C4-2B (cell line): Measurements from ENCODE around the gene FRMD4B.

Experiments used
- CTCF ChIP-seq: fragments of 450-650 bp; conservative IDR thresholded peaks from 2 replicates; pipeline ENCODE4 v1.5.1; 2017; ENCODE audit warnings: mild to moderate bottlenecking
- ZFX ChIP-seq: fragments of 450-650 bp; IDR thresholded peaks from 2 replicates; pipeline ENCODE4 v1.6.1; 2017

GRCh38 chr3:69219101-69219708 is 166.7 kb downstream of the FRMD4B start:
- no peak for TF ChIP-seq CTCF
- no peak for TF ChIP-seq ZFX
